Activated CD8-positive, alpha-beta memory T cell treated with anti-CD3 and anti-CD28 coated beads for 36 hours (primary cell): ENCODE results near the gene KRT13. TPM values are rescaled to one million over a fixed set of nuclear protein-coding genes. Genes with fewer than 3 reads are reported as not detected.

Experiments used
- CTCF ChIA-PET: fragments of 350-600 bp; sonication (Branson Sonifier 250); formaldehyde crosslinking; loops from one replicate; lab custom pipeline; 2021; ENCODE audit warnings: antibody characterized with exemption; lab: Charles Lee
- POLR2A ChIA-PET: fragments of 350-600 bp; sonication (Branson Sonifier 250); formaldehyde crosslinking; loops from one replicate; lab custom pipeline; 2021; ENCODE audit warnings: antibody characterized with exemption; lab: Charles Lee
- total RNA-seq, 2 experiments: library from RNA; stranded (reverse); gene quantifications; one replicate each; pipeline ENCODE4 v1.2.3, GENCODE V29; 2021

KRT13 gene
- total RNA-seq, 2 experiments from 2014 or later, result not detected

DNA sequence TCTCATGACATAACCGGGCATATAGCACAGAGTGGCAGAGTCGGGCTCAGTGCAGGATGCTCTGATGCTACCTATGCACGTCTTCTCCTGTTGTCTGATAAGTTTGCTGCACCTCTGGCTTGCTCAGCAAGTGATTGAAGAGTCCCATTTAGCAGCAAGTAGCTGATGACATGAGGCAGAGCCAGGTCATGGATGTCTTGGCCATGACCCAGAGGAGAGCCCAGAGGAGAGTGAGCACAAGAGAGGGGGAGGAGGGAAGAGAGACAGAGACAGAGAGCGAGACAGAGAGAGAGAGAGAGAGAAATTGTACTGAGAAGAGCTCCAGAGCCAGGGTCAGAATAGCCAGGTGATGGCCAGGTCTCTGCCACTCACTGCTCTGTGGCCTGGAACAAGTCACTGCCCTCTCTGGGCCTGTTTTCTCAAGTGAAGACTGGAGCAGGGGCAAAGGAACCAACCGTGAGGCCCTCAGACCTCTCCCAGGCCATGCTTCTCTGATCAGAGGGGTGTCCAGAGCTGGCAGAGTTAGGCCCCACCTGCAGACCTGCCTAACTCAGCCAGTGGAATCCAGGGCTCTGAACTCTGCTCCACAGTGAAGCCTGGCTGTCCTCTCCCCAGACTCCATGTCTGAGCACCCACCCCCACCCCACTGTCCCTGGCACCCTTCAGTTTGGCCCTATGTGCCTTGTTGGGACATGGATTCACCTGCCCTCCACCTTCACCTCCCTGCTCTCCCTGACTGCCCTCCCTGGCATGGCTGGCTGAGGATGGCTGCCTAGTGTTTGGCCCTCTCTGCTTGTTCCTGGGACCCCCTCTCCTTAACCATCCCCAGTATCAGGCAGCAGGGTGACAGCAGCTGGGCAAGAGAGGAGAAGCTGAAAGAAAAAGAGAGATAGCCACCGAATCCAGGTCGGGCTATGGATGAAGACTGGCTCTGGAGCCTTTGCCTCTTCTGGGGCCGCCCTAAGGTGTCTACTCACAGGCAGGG, 20.2 kb downstream of the KRT13 start:
- POLR2A ChIA-PET, result no interaction called here

GRCh38 chr17:41483991-41484826, 21.2 kb downstream of the KRT13 start:
- ChIA-PET POLR2A (no interaction called here), CTCF (interaction anchor here (1.5 to 1.7 kb wide), 2 partner anchors 18 to 65 kb away, joined by 3 to 6 read pairs; partner anchors contain the start of gene KRT32)

More for the DNA sequence above, 20.2 kb downstream of the KRT13 start:
- CTCF ChIA-PET, result interaction anchor here (1.7 kb wide), 1 partner anchor 64 kb away, joined by 6 read pairs; no protein-coding TSS in a partner anchor

GRCh38 chr17:41483531-41483930, 21.9 kb downstream of the KRT13 start:
- ChIA-PET POLR2A (no interaction called here), CTCF (interaction anchor here (1.5 kb wide), 1 partner anchor 17 kb away, joined by 3 read pairs; the partner anchor contains the start of gene KRT32)

- ChIA-PET CTCF (no interaction called here), POLR2A (no interaction called here)
These were observed 24.4 kb downstream of the KRT13 start, which contains the start of gene KRT35 for GRCh38 chr17:41481036-41481435. Gene KRT35 (minus strand): TSS chr17:41481151. CDS start chr17:41481097, 54 bp downstream.

DNA sequence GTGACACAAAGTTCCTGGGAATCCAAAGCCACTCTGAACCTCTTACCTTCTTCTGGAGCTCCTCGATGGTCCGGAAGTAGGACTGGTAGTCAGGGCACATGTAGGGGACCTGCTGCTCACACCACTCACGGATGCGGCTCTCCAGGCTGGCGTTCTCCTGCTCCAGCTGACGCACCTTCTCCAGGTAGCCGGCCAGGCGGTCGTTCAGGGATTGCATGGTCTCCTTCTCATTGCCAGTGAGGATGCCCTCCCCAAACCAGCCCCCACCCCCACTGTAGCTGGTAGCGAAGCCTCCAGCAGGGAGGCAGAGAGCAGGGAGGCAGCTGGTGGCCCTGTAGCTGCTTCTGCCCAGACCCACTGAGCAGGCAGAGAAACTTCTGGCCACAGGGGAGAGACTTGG, 24.8 kb downstream of the KRT13 start:
- ChIA-PET CTCF (no interaction called here), POLR2A (no interaction called here)

GRCh38 chr17:41480136-41480535, 25.3 kb downstream of the KRT13 start:
- ChIA-PET POLR2A (no interaction called here), CTCF (no interaction called here)

- POLR2A ChIA-PET, result no interaction called here
- CTCF ChIA-PET, result no interaction called here
These were observed 27.2 kb downstream of the KRT13 start for GRCh38 chr17:41478237-41478636.

GRCh38 chr17:41476866-41477815, 28.3 kb downstream of the KRT13 start:
- CTCF ChIA-PET, result no interaction called here
- POLR2A ChIA-PET, result no interaction called here

DNA sequence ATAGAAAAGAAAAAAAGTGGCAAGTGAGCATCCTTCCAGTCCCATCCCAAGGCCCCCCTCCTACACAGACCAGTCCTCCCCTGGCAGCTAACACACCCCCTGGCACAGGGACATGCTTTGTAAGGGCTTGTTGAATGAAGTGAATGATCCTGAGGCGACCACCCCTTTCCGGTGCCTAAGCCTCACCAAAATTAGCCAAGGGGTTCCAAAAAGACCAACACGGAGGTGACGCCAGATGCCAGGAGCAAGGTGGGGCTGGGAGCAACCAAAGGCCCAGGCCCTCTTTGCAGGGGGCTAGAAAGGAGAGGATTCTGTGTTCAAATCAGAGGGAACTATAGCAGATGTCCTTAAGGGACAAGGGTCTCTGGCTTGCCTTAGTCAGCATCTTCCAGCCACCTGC, 30.0 kb downstream of the KRT13 start:
- ChIA-PET POLR2A (no interaction called here), CTCF (no interaction called here)

GRCh38 chr17:41474863-41475262, 30.5 kb downstream of the KRT13 start:
- CTCF ChIA-PET, result no interaction called here
- POLR2A ChIA-PET, result no interaction called here

DNA sequence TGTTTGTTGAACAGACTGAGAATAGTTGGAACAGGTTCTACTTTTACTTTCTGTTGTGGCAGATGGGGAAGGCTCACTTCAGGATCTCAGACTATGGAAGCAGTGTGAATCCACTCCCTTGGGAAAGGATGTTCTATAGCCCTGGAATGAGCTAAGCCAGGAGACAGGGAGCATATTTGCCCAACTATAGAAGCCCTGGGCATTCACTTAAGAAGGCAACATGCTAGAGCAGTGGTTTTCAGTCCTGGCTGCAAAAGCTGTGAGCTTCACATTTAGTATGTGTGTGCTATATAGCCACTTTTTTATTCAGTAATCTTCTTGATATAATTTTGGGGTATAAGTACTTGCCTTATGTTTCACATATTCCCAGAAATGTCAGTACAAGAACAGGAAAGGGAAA, 37.1 kb downstream of the KRT13 start:
- ChIA-PET POLR2A (no interaction called here), CTCF (interaction anchor here (1.0 kb wide), 1 partner anchor 180 kb away, joined by 3 read pairs; no protein-coding TSS in a partner anchor)

GRCh38 chr17:41467561-41467960, 37.9 kb downstream of the KRT13 start:
- ChIA-PET POLR2A (no interaction called here), CTCF (no interaction called here)

DNA sequence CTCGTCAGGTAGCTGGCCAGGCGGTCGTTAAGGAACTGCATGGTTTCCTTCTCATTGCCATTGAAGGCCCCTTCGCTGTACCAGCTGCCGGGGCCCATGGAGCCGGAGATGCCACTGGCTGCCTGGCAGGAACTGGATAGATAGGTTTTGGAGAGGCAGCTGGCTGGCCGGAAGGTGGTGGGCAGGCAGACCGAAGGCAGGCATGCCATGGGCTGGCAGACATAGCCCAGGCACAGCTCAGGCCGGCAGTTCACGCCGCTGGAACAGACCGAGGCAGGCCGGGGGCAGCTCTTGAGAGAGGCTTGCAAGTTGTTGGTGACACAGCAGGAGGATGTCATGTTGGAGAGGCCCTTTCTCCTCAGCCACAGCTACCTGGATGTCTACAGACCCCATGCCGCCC, 38.4 kb downstream of the KRT13 start, which contains the start of gene KRT32:
Gene KRT32, minus strand, starts transcription at position 399 of the 400 bp plus-strand sequence. Its CDS starts 61 bp downstream, at position 338.
- ChIA-PET CTCF (interaction anchor here (0.6 to 1.0 kb wide), 2 partner anchors 16 to 178 kb away, joined by 3 read pairs; no protein-coding TSS in a partner anchor), POLR2A (no interaction called here)

DNA sequence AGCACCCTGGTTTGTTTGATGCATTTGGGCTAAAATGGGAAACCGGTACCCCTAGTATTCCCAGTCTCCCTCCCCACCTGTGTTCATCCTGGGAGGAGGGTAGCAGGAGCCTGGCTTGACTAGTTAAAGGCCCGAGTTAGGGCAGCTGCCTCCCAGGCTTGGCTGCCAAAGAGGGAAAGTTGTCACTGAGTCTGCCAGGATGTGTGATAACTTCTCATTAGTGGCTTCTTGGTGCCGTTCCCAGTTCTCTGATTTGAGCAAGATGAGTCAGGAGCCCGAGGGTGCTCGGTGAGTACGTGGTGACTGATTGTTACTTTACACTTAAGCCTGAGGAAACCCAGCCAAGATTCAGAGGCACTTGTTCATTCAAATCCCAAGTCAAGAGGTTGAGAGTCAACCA, 40.7 kb downstream of the KRT13 start:
- POLR2A ChIA-PET, result no interaction called here

GRCh38 chr17:41464173-41464572, 41.2 kb downstream of the KRT13 start:
- ChIA-PET CTCF (no interaction called here), POLR2A (no interaction called here)

More for the DNA sequence above, 40.7 kb downstream of the KRT13 start:
- CTCF ChIA-PET, result no interaction called here

DNA sequence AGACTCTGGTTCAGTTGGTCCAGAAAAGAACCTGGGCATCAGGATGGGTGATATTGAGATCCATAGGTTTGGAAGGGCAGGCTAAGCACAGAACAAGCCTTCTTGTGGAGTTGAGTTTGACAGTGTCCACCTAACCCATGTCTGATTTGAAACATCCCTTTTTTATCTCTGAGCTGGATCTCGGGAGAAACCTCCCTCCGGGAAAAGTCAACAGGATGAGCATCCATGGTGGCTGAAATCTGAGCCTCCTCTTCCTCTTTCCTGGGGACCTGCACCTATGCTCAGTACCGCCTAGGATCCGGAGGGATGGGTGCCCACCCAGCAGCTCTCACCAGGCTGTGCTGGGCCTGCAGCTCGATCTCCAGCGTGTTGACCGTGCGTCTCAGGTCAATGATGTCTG, 41.7 kb downstream of the KRT13 start:
- ChIA-PET POLR2A (no interaction called here), CTCF (no interaction called here)

- POLR2A ChIA-PET, result no interaction called here
- CTCF ChIA-PET, result no interaction called here
These were observed 42.7 kb downstream of the KRT13 start for GRCh38 chr17:41462705-41463104.

- POLR2A ChIA-PET, result no interaction called here
- CTCF ChIA-PET, result no interaction called here
These were observed 47.7 kb downstream of the KRT13 start for GRCh38 chr17:41457676-41458075.

DNA sequence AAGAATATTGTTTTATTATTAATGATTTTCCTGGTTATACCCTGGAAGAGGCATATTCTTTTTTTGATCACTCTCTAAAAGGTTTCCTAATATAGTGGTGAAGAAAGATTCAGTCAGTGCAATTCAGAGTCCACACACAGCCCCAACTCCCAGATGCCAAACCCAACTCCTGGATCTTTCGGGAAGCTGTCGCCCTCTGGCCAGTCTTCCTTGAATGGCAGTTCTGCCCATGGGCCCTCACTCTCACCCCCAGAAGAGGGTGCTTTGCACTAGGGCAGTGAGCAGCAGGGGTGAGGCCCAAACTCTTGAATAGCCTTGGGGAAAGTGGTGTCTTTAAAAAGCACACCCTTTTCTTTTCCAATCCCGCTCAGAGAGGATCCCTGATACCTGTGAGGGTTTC, 49.2 kb downstream of the KRT13 start:
- CTCF ChIA-PET, result no interaction called here
- POLR2A ChIA-PET, result no interaction called here
